GM18505 (cell line): ENCODE measurements around the gene CPXM2.

Experiments used
- ATAC-seq: cut with Tn5 transposase; IDR thresholded peaks from one replicate; pipeline ENCODE4 v1.9.1; 2021; ENCODE audit not compliant: unreplicated experiment
- POLR2A ChIP-seq: IDR thresholded peaks from 4 replicates; pipeline ENCODE4 v1.6.1; 2011; ENCODE audit warnings: borderline replicate concordance; ENCODE audit not compliant: insufficient read depth, insufficient read length; ENCODE audit errors: extremely low read depth

The CPXM2 gene

DNA sequence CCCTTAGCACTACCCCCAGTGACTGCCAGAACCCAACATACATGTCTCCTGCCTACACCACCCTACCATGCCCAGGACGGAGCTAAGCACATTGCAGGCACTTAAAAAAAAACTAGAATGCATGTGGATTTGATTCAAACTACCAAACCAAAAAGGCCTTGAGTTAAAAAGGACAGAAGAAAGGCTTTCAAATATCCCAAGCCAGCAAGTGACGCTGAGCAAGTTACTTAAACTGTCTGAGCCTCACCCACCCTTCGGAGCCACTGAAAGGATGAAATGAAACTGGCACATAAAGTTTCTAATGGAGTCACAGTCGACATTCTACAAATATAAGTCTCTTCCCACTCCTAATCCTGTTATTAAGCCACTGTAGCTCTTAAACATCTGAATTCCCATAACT, 1.8 kb downstream of the CPXM2 start:
- ATAC-seq = no peak

DNA sequence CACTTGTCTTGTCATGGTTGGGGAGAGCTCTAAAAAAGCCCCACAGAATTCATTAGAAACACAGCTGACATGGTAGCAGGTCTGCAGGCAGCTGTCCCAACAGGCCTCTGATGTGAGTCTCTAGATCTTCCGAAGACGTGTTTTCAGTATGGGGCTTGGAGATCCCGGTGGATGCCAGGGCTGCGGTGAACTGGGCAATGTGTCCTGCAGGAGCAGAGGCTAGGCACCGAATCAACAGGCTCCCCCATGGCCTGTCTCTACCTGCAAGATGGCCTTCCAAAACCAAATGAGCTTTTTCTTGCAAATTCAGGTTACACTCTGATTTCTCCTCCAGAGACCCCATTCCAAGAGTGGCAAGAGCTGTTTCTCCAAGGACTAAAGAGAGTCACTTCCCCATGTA, 2.9 kb downstream of the CPXM2 start:
- no peak for TF ChIP-seq POLR2A
- no peak for ATAC-seq

More for the DNA sequence above, 1.8 kb downstream of the CPXM2 start:
- TF ChIP-seq POLR2A = no peak

DNA sequence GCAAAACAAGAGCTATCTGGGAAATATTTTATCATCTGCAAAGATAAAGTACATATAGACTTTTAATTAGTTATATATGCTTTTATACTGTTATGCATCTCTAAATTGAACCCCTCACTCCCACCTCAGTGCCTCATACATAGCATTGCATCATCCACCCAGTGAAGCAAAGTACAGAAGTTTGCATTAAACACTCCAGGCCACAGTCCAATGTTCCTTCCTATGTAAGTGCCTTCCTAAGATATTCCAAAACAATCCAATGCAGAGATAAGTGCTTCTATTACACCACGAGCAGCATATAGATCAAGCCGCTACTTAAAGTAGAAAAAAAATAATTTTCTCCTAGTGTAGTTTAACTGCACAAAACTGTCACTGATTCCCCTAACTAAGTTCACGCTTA, 3.4 kb downstream of the CPXM2 start:
- no peak for TF ChIP-seq POLR2A
- ATAC-seq = no peak

DNA sequence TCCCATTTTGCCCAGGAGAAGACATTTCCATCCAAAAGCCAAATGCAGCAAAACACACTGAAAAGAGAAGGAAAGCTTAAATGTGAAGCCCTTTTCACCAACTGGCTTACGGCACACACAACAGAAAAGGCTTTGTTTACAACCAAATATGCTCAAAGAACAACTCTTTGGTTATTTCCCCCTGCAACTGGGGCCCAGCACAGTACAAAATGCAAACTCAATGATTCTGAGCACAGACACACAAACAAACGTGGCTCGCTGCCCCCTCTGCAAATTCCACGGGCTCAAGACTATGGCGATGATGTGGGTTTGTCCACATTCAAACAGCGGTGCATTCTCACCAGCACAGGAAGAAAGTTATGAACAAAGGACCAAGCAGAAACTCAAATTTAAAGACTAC, 5.3 kb downstream of the CPXM2 start:
- TF ChIP-seq POLR2A = no peak
- ATAC-seq = no peak

DNA sequence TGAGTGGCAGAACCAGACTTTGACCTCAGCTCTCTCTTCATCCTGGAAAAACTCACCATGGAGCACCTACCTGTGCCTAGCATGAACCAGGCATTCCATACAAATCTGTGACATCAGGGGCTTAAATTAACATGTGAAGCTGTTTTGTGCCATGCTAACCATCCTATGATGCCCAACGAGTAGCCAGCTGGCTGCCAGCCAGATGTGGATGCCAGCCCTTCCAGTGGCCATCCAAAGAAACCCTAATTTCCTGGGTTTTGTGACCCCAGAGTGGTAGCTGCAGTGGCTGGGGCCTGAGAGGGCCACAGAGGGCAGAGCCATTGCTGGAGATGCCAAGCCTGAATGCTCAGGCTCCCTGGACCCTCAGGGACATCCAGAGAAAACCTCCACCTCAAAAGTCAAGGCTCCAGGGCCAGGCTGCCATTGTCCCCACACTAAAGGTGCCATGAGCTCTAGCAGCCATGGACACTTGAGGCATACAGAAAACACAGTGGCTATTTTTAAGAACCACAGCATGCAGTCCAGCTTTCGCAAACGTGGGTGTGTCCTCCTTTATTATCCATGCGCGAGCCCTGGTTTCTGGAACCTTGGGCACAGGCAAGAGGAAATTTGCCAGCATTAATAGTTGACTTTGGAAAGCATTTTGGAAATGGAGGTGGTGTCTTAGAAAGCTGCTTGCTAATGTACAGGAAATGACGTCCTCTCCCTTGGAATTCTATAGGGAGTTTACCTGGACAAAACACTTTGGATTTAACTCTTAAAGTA, 6.0 kb downstream of the CPXM2 start:
- no peak for ATAC-seq
- no peak for TF ChIP-seq POLR2A

DNA sequence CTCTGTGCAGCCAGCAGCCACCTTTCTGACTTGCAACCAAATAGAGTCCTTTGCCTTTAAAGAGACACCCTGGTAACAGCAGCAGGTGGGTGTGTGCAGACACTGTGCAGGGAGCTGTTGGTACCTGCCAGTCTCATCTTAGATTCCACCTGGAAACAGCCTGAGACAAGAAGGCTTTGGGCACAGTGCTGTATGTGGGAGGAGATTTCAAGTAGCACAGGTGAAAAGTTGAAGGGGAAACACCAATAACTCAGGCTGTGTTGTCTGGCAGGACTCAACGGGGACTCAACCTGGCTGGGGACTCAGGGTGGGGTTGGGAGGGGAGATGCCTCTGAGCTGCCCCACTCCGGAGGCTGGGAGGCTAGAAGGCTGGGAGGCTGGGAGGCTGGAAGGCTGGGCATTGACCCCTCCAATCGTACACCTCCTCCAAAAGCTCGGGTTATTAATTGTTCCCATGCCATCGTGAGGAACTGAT, 6.7 kb downstream of the CPXM2 start:
- ATAC-seq = no peak

DNA sequence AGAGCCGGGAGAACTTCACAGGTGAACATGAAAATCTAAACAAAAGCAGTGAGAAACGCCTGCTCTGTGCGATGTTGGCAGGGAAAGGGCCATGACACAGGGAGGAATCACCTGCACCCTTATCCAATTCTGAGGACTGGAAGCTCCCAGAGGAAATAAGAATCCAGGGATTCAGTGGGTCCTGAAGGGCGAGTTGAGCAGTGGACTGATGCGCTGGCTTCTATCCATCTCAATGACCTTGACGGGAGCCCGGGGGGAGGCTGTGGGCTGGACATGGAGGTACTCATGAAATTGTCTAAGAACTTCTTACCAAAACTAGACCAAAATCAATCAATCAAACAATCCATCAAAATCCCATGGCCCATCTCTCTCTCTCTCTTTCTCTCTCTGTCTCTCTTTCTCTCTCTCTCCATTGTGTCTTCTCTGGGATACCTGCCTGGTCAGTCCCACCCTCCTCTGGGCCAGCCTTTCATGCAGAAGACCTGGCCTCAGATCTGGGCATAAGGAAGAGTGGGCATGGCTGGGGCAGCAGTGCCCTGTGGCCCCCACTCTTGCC, 7.2 kb downstream of the CPXM2 start:
- ATAC-seq = no peak
- no peak for TF ChIP-seq POLR2A

More for the DNA sequence above, 6.7 kb downstream of the CPXM2 start:
- no peak for TF ChIP-seq POLR2A

DNA sequence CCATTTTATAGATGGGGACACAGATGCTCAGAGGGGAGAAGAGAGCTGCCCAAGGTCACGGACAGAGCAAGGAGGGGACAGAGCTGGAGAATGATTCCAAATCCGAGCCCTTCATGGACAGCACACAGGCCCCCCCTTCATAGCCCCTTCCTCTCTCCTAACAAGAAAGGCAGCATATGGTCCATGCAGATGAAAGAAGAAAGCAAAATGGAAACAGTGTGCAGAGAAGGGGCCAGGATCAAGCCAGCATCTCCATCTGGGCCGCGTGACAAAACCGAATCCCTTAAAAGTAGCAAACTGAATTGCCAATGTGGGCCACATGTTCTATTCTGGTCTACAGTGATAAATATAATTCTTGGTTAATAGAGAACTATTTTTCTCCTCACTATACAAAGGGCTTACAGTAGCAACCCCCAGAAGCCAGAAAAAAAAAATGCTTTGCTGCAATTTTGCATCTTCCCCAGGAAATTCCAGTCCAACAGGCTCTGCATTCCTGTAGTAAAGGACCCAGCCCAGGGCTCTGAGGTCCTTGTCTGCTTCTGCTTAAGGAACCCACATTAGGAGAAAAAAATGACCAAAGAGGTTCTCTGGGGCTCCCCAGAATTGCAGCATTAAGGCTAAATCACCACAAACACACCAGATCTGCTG, 7.8 kb downstream of the CPXM2 start:
- no peak for ATAC-seq
- no peak for TF ChIP-seq POLR2A

DNA sequence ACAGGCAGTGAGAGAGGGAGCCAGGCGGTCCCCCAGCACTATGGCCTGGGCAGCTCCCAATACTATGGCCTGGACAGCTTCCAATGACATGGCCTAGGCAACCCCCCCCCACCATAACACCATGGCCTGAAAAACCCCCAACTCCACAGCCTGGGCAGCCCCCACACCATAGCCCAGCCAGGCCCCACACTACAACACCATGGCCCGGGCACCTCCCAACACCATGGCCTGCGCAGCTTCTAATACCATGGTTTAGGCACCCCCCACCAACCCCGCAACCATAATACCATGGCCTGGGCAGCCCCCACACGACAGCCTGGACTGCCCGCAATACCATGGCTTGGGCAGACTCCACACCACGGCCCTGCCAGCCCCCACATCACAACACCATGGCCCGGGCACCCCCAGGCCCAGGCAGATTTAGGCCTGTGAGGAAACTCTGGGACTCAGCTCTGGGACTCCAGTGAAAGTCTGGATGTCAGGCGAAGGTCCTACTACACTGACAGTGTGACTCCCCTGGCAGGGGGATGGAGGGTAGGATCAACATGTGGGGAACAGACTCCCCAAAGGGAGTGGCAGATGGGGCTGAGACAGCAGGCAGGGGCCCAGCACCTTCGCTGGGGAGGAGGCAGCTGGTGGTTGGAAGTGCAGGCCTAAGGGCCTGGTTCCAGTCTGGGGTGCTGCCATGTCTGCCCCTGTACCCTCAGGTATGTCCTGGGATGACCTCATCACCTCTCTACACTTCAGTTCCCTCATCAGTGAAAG, 8.7 kb downstream of the CPXM2 start:
- ATAC-seq = no peak
- TF ChIP-seq POLR2A = no peak

DNA sequence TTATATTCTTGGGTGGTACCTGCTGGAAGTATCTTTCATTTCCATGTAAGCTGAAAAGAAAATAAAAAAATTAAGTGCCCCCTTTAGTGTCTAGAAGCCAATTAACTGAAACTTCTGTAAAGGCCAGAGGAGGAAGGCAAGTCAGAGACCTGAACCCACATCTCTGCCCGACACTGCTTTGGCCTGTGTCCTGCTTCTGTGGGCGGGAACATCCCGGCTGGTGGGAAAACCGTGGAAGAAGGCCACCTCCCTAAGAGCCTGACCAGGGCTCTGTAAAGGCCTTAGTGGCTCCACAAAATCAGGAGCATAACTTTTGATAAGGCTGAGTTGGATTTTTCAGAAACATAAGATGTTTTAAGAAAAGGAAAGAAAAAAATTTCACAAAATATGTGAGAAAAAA, 9.4 kb downstream of the CPXM2 start:
- ATAC-seq = no peak
- no peak for TF ChIP-seq POLR2A

DNA sequence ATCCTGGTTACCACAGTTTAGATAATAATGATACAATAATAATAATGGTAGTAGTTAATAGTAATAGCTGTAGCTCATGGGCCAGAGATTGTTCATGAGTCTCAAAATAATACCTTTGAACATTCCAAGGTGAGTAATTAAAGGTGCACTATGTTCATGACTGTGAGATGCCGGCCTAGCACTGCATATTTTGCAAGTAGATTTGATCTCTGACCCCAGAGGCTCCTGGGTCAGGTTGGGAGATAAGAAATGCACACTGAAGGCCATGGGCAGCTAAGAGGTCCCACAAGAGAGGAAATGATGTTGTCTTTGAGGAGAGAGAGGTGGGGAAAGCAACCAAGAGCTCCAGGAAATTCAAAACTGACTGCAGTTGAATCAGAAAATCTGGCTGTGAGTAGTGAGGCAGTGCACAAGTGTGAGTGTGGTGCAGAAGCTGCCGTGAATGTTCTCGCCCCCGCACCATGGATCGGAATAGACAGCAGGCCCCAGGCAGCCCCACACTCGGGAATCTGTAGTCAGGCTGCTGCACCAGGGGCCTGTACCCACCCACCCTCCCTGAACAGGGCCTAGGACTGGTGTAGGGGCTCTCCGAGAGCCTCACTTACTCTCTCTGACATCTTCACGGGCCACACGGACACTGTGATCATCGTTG, 11.9 kb downstream of the CPXM2 start:
- ATAC-seq = no peak
- no peak for TF ChIP-seq POLR2A

DNA sequence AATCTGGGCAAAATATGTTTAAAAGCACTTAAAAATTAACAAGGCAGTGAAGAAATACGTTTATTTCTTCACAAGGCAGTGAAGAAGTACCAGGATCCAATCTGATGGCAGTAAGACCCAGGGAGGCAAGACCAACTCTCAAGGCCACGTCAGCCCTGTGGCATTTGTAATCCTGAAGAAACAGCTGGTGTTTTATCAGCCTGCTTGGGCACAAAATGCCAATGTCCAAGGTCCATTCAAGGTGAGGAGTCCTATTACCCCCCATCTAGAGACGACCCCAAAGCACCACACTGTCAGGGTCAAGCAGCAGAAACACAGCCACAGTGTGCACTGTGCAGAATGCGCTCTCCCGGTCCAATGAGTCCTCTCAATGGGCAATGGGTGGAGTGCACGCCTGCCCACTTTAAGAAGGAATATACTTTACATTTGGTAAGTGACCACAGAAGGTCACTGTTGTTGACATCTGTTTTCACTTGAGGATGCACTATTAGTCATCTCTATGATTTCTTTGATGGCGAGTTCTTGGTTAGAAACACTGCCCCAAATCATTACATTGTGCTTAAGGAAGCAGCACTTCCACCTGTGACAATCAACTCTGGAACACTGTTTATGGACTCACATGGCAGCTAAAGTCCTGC, 12.8 kb downstream of the CPXM2 start:
- no peak for TF ChIP-seq POLR2A
- ATAC-seq = no peak
